T-cell (primary cell): ENCODE data around the gene TAF3. TPM values are rescaled to one million over a fixed set of nuclear protein-coding genes. Genes with fewer than 3 reads are reported as not detected.
A peak's percentile ranks its signal among the peaks of the same experiment; 100 is the strongest.

Source experiments
- ATAC-seq, 4 experiments: fragments of 200-7000 bp in 3 of 4; fragments of 150-1000 bp in 1 of 4; cut with Tn5 transposase; replicated peaks in 1 of 4; 1 replicate in 3 of 4; 2 replicates in 1 of 4; pipeline ENCODE4 v1.10.0; 2021; ENCODE audit warnings: moderate library complexity in 3 of 4, mild to moderate bottlenecking in 2 of 4, moderate number of reproducible peaks in 1 of 4
- CTCF ChIA-PET, 2 donors: fragments of 300-600 bp; sonication (Branson Sonifier 250); formaldehyde crosslinking; loops; one replicate each; lab custom pipeline; 2022; ENCODE audit warnings: antibody characterized with exemption in 2 of 2; lab: Charles Lee
- POLR2A ChIA-PET, 2 donors: fragments of 300-600 bp; sonication (Branson Sonifier 250); formaldehyde crosslinking; loops; one replicate each; lab custom pipeline; 2022; ENCODE audit warnings: antibody characterized with exemption in 2 of 2; lab: Charles Lee
- DNase-seq, 35 experiments: peaks; one replicate each; pipeline versions ENCODE4 v3.0.0 to v3.0.0-alpha.2; 2013 to 2023
- H3K27ac ChIP-seq: one replicate; pipeline ENCODE4 v1.5.1; 2013; ENCODE audit warnings: low read length
- H3K27me3 ChIP-seq, 2 experiments: replicated peaks in 1 of 2; 1 replicate in 1 of 2; 2 replicates in 1 of 2; pipeline versions ENCODE4 v1.6.1 to v1.7.0; 2013; ENCODE audit warnings: low read length in 1 of 2, mixed read lengths in 1 of 2; ENCODE audit not compliant: control insufficient read depth in 2 of 2, insufficient read depth in 2 of 2; ENCODE audit errors: extremely low read depth in 1 of 2
- H3K36me3 ChIP-seq, 2 donors: 1 replicate in 1 of 2; 2 replicates in 1 of 2; pipeline versions ENCODE4 v1.6.1 to v1.7.0; 2013; ENCODE audit warnings: low read length in 1 of 2; ENCODE audit not compliant: control insufficient read depth in 2 of 2, insufficient read depth in 1 of 2; ENCODE audit errors: extremely low read depth in 1 of 2
- H3K4me1 ChIP-seq, 2 experiments: 1 replicate in 1 of 2; 2 replicates in 1 of 2; pipeline versions ENCODE4 v1.6.1 to v1.7.0; 2013; ENCODE audit warnings: low read length in 2 of 2, mixed read lengths in 1 of 2; ENCODE audit not compliant: insufficient read depth in 2 of 2, control insufficient read depth in 1 of 2; ENCODE audit errors: extremely low read depth in 1 of 2
- H3K4me3 ChIP-seq, 2 donors: 1 replicate in 1 of 2; 2 replicates in 1 of 2; pipeline versions ENCODE4 v1.5.1 to v1.7.0; 2013; ENCODE audit warnings: mild to moderate bottlenecking in 2 of 2, low read length in 1 of 2, moderate library complexity in 1 of 2; ENCODE audit not compliant: control insufficient read depth in 1 of 2; ENCODE audit errors: extremely low read depth in 1 of 2
- H3K9me3 ChIP-seq: 2 replicates; pipeline ENCODE4 v1.7.0; 2013
- H3K27ac Mint-ChIP-seq, 2 donors: one replicate each; pipeline ENCODE4 v1.8.0; 2020 to 2021; ENCODE audit warnings: mild to moderate bottlenecking in 2 of 2, mixed read lengths in 2 of 2
- H3K27me3 Mint-ChIP-seq, 2 donors: one replicate each; pipeline ENCODE4 v1.8.0; 2021 to 2022; ENCODE audit warnings: mixed read lengths in 2 of 2
- H3K36me3 Mint-ChIP-seq: one replicate; pipeline ENCODE4 v1.8.0; 2021; ENCODE audit warnings: mixed read lengths
- H3K4me1 Mint-ChIP-seq, 3 donors: one replicate each; pipeline ENCODE4 v1.8.0; 2020 to 2022; ENCODE audit warnings: mixed read lengths in 3 of 3, mild to moderate bottlenecking in 1 of 3
- H3K4me3 Mint-ChIP-seq, 3 donors: one replicate each; pipeline ENCODE4 v1.8.0; 2020 to 2022; ENCODE audit warnings: mild to moderate bottlenecking in 3 of 3, mixed read lengths in 3 of 3, moderate library complexity in 3 of 3
- H3K9me3 Mint-ChIP-seq, 3 donors: one replicate each; pipeline ENCODE4 v1.8.0; 2020 to 2022; ENCODE audit warnings: mixed read lengths in 3 of 3
- WGBS: methylation state at CpG from one replicate; pipeline ENCODE4 v1.1.5; 2013; ENCODE audit warnings: missing lambda C conversion rate; ENCODE audit not compliant: insufficient coverage; 5-methylcytosine and 5-hydroxymethylcytosine counted together
- total RNA-seq, 35 experiments: library from RNA in 6 of 35; stranded (reverse) in 6 of 35; fragments of 120-200 nt in 1 of 35; gene quantifications; one replicate each; pipeline versions ENCODE4 v1.2.1 to v1.2.4 and lab custom pipeline; 2013 to 2026

The TAF3 gene
- total RNA-seq, 5 donors from 2014 or later (not counting 1 experiment from before 2014, with no cell fraction given): 18.2 to 21.8 (median 20.0) TPM

DNA sequence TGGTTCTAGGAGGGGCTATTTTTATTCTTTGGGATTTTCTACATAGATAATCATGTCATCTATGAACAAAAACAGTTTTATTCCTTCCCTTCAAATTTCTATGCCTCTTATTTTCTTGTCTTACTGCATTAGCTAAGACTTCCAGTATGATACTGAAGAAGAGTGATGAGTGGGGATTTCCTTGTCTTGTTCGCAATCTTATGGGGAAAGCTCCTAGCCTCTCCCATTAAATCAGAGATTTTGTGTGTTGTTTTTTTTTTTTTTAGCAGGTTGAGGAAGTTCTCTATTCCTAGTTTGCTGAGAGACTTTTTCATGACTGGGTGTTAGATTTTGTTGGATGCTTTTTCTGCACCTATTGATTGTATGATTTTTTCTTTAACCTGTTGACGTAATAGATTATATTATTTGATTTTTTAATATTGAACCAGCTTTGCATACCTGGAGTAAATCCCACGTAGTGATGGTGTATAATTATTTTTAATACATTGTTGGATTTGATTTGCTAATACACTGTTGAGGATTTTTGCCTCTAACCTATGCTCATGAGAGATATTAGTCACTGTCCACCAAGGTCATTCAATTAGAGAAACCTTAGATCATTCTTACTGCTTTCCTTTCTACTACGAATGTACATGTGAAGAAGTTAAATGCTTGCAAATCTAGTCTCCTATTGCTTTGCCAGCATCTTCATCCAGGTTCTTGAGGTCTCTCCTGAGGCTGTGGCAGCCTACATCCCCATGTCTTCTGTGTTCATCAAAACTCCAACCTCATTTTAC is 23.9 kb upstream of the TAF3 start:
- Mint-ChIP-seq H3K9me3 (no peaks in the 10 kb centered on the region), H3K36me3 (peaks cover 48% of the 10 kb centered on the region), H3K27me3 (no peaks in the 10 kb centered on the region), H3K4me3 (no peak overlapping the region), H3K4me1 (peaks cover 61 to 74% (median 73%) of the 10 kb centered on the region in 3 donors), H3K27ac (no peak overlapping the region)
- no peak overlapping the region for H3K27ac ChIP-seq
- H3K27me3 ChIP-seq: no peaks in the 10 kb centered on the region
- CTCF ChIA-PET: interaction anchor here in 1 of 2 donors (0.7 kb wide), 1 partner anchor 8 kb away, joined by 3 read pairs; no protein-coding TSS in a partner anchor
- no peak overlapping the region for H3K4me3 ChIP-seq
- H3K9me3 ChIP-seq: no peaks in the 10 kb centered on the region
- peaks cover 8 to 9% of the 10 kb centered on the region in 2 experiments for H3K4me1 ChIP-seq
- ATAC-seq (no peak), DNase-seq (no peak)
- POLR2A ChIA-PET: interaction anchor here in 1 of 2 donors (0.7 kb wide), 1 partner anchor 24 kb away, joined by 3 read pairs; the partner anchor contains the start of gene TAF3
- WGBS: no CpG with 5 or more reads among the region's 4 CpGs
- peaks cover 0 to 44% of the 10 kb centered on the region in 2 donors for H3K36me3 ChIP-seq

- ATAC-seq: no peak
- no peak for DNase-seq
- H3K4me3 ChIP-seq: no peak overlapping the region
- ChIA-PET CTCF (interaction anchor here in 1 of 2 donors (0.7 kb wide), 1 partner anchor 21 kb away, joined by 3 read pairs; no protein-coding TSS in a partner anchor), POLR2A (interaction anchor here in 1 of 2 donors (0.6 kb wide), 1 partner anchor 399 kb away, joined by 3 read pairs; no protein-coding TSS in a partner anchor)
- H3K27me3 ChIP-seq: no peaks in the 10 kb centered on the region
- 63% methylated on average over 1 of the region's 4 CpGs for WGBS
- Mint-ChIP-seq H3K4me1 (peaks cover 51 to 65% (median 63%) of the 10 kb centered on the region in 3 donors), H3K36me3 (peaks cover 54% of the 10 kb centered on the region), H3K27me3 (no peaks in the 10 kb centered on the region), H3K4me3 (no peak overlapping the region), H3K9me3 (no peaks in the 10 kb centered on the region), H3K27ac (peak overlapping the region in 1 of 2 donors; percentile 49)
- H3K9me3 ChIP-seq: no peaks in the 10 kb centered on the region
- H3K27ac ChIP-seq: no peak overlapping the region
- peaks cover 0 to 52% of the 10 kb centered on the region in 2 donors for H3K36me3 ChIP-seq
- H3K4me1 ChIP-seq: peaks cover 6 to 7% of the 10 kb centered on the region in 2 experiments
These were observed 22.7 kb upstream of the TAF3 start for GRCh38 chr10:7795605-7796004.

- Histone ChIP-seq H3K4me1 (peaks cover 0 to 4% of the 10 kb centered on the region in 2 experiments), H3K9me3 (no peaks in the 10 kb centered on the region), H3K4me3 (no peak overlapping the region), H3K27me3 (no peaks in the 10 kb centered on the region), H3K36me3 (peaks cover 0 to 61% of the 10 kb centered on the region in 2 donors), H3K27ac (no peak overlapping the region)
- Mint-ChIP-seq H3K36me3 (peaks cover 47% of the 10 kb centered on the region), H3K4me3 (no peak overlapping the region), H3K27ac (no peak overlapping the region), H3K27me3 (no peaks in the 10 kb centered on the region), H3K9me3 (no peaks in the 10 kb centered on the region), H3K4me1 (peaks cover 31 to 45% (median 44%) of the 10 kb centered on the region in 3 donors)
- ChIA-PET CTCF (interaction anchor here in 1 of 2 donors (0.5 kb wide), 2 partner anchors 281 to 869 kb away, joined by 3 read pairs; no protein-coding TSS in a partner anchor), POLR2A (no interaction called here)
- ATAC-seq (no peak), DNase-seq (no peak)
- WGBS: no CpG with 5 or more reads among the region's 6 CpGs
These were observed 20.7 kb upstream of the TAF3 start for GRCh38 chr10:7797582-7797981.

DNA sequence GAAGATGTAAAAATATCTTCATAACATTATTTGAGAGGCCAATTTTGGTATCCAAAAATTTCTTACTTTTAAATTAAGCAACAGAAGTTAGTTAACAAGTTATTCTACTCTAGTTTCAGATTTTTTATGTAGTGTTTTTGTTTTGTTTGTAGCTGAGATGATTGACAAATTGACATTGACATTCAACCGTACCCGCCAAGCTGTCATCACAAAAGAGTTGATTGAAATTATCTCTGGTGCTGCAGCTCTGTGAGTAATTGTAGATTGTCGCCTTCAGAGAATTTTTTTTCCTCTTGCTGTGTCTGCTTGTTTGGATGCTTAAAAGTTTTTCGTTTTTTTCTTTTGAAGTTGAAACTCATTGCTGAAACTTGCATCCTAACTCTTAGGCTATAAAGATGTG is 15.7 kb upstream of the TAF3 start:
- Histone ChIP-seq H3K27ac (no peak overlapping the region), H3K36me3 (peaks cover 3 to 84% of the 10 kb centered on the region in 2 donors), H3K4me3 (no peak overlapping the region), H3K4me1 (no peaks in the 10 kb centered on the region), H3K27me3 (no peaks in the 10 kb centered on the region), H3K9me3 (no peaks in the 10 kb centered on the region)
- H3K9me3 Mint-ChIP-seq: no peaks in the 10 kb centered on the region
- 97% methylated on average over 3 of the region's 4 CpGs for WGBS
- H3K27me3 Mint-ChIP-seq: no peaks in the 10 kb centered on the region
- no peak overlapping the region for H3K4me3 Mint-ChIP-seq
- DNase-seq (no peak), ATAC-seq (no peak)
- peaks cover 54% of the 10 kb centered on the region for H3K36me3 Mint-ChIP-seq
- H3K27ac Mint-ChIP-seq: no peak overlapping the region
- ChIA-PET CTCF (interaction anchor here in 1 of 2 donors (0.6 kb wide), 1 partner anchor 8 kb away, joined by 3 read pairs; no protein-coding TSS in a partner anchor), POLR2A (no interaction called here)
- H3K4me1 Mint-ChIP-seq: peaks cover 0 to 1% (median 1%) of the 10 kb centered on the region in 3 donors

GRCh38 chr10:7804216-7804615 is 14.1 kb upstream of the TAF3 start:
- no peak overlapping the region for H3K4me3 ChIP-seq
- ChIA-PET POLR2A (no interaction called here), CTCF (interaction anchor here in 1 of 2 donors (1.1 kb wide), 1 partner anchor 13 kb away, joined by 3 read pairs; no protein-coding TSS in a partner anchor)
- no peak for DNase-seq
- Mint-ChIP-seq H3K4me1 (peaks cover 0 to 1% (median 1%) of the 10 kb centered on the region in 3 donors), H3K27me3 (no peaks in the 10 kb centered on the region), H3K9me3 (no peaks in the 10 kb centered on the region), H3K4me3 (no peak overlapping the region), H3K27ac (no peak overlapping the region), H3K36me3 (peaks cover 50% of the 10 kb centered on the region)
- no peaks in the 10 kb centered on the region for H3K27me3 ChIP-seq
- no peak overlapping the region for H3K27ac ChIP-seq
- no peaks in the 10 kb centered on the region for H3K4me1 ChIP-seq
- no peaks in the 10 kb centered on the region for H3K9me3 ChIP-seq
- peaks cover 3 to 72% of the 10 kb centered on the region in 2 donors for H3K36me3 ChIP-seq
- no peak for ATAC-seq
- WGBS: 95% methylated on average over 5 of the region's 6 CpGs

DNA sequence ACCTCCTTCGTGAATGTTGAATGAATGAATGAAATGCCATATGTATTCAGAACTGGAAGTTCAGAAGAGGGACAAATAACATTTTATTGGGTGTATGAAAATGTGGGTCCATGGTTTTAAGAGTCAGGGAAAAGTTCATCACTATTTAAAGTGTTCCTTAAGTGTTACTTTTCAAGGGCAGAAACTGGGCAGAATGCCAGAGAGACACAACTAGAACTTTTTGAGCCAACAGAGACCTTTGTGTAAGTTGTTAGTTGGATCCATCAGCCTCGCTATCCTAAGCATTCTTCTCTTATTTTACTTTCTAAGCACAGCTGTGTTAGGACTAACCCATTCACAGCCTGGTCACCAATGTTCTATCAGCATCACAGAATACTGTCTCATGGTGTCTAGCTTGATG is 13.6 kb upstream of the TAF3 start:
- POLR2A ChIA-PET: no interaction called here
- no peaks in the 10 kb centered on the region for H3K27me3 Mint-ChIP-seq
- H3K9me3 Mint-ChIP-seq: no peaks in the 10 kb centered on the region
- Histone ChIP-seq H3K4me1 (no peaks in the 10 kb centered on the region), H3K9me3 (no peaks in the 10 kb centered on the region), H3K27me3 (no peaks in the 10 kb centered on the region), H3K27ac (no peak overlapping the region), H3K36me3 (peaks cover 3 to 67% of the 10 kb centered on the region in 2 donors), H3K4me3 (no peak overlapping the region)
- CTCF ChIA-PET: no interaction called here
- no peak for DNase-seq
- no CpG with 5 or more reads among the region's 2 CpGs for WGBS
- H3K4me1 Mint-ChIP-seq: peaks cover 0 to 1% (median 1%) of the 10 kb centered on the region in 3 donors
- ATAC-seq: no peak
- H3K27ac Mint-ChIP-seq: no peak overlapping the region
- no peak overlapping the region for H3K4me3 Mint-ChIP-seq
- H3K36me3 Mint-ChIP-seq: peaks cover 45% of the 10 kb centered on the region
